Amygdala (tissue), 56 donors: ENCODE data around the gene SSX5.
"Not testable (repeated sequence)": the region's sequence is repeated elsewhere in the genome, so short reads cannot be mapped to it uniquely, and the experiment has no call there.

ENCODE experiments used
- DNase-seq, 56 donors: peaks; one replicate each; lab custom pipeline; 2025; lab: John Stamatoyannopoulos, UW

The SSX5 gene

GRCh38 chrX:48196745-48197201 is at the start of gene SSX5:
Gene SSX5, minus strand, starts transcription at chrX:48196795. Its CDS starts 1,437 bp downstream, at chrX:48195358.
- no peak for DNase-seq

GRCh38 chrX:48224196-48224595 is 27.6 kb upstream of the SSX5 start:
- DNase-seq = not testable (repeated sequence)

- DNase-seq = not testable (repeated sequence)
These were observed 17.7 kb upstream of the SSX5 start for GRCh38 chrX:48214341-48214740.

GRCh38 chrX:48190024-48190423 is 6.6 kb downstream of the SSX5 start:
- not testable (repeated sequence) for DNase-seq

- not testable (repeated sequence) for DNase-seq
These were observed 14.7 kb downstream of the SSX5 start for GRCh38 chrX:48181882-48182281.

- DNase-seq = no peak
These were observed 15.8 kb downstream of the SSX5 start for GRCh38 chrX:48180811-48181210.

GRCh38 chrX:48179691-48180090 is 16.9 kb downstream of the SSX5 start:
- no peak for DNase-seq

GRCh38 chrX:48166322-48166721 is 30.3 kb downstream of the SSX5 start:
- DNase-seq = not testable (repeated sequence)

GRCh38 chrX:48165241-48165640 is 31.4 kb downstream of the SSX5 start:
- no peak for DNase-seq

GRCh38 chrX:48156014-48156413 is 40.6 kb downstream of the SSX5 start:
- DNase-seq = no peak

- DNase-seq = no peak
These were observed 41.8 kb downstream of the SSX5 start for GRCh38 chrX:48154796-48155195.

- DNase-seq = no peak
These were observed 42.8 kb downstream of the SSX5 start for GRCh38 chrX:48153769-48154168.

- not testable (repeated sequence) for DNase-seq
These were observed 53.9 kb downstream of the SSX5 start for GRCh38 chrX:48142697-48143096.

GRCh38 chrX:48141810-48142508 is 54.6 kb downstream of the SSX5 start:
- not testable (repeated sequence) for DNase-seq

- DNase-seq = not testable (repeated sequence)
These were observed 57.5 kb downstream of the SSX5 start for GRCh38 chrX:48139076-48139475.
